GM23338 (cell line): ENCODE data around the gene ARL6. TPM values are rescaled to one million over a fixed set of nuclear protein-coding genes. Genes with fewer than 3 reads are reported as not detected.

Experiments used
- ATAC-seq: fragments of 200-7000 bp; cut with Tn5 transposase; 3 replicates; pipeline ENCODE4 v1.9.1; 2020
- DNase-seq: peaks from one replicate; pipeline ENCODE4 v3.0.0-alpha.2; 2015; ENCODE audit warnings: low spot score
- H2AFZ ChIP-seq: fragments of 200-600 bp; sonication (generic); 2 replicates; pipeline ENCODE4 v1.8.0; 2016; ENCODE audit warnings: antibody characterized with exemption, mild to moderate bottlenecking, moderate library complexity
- H3F3A ChIP-seq: fragments of 200-600 bp; sonication (generic); replicated peaks from 2 replicates; pipeline ENCODE4 v1.8.0; 2017; ENCODE audit warnings: antibody characterized with exemption, mixed run types, low read depth
- H3K27ac ChIP-seq: fragments of 200-600 bp; sonication (generic); 2 replicates; pipeline ENCODE4 v1.6.1; 2016; ENCODE audit warnings: low read depth
- H3K27me3 ChIP-seq: fragments of 200-600 bp; sonication (generic); 2 replicates; pipeline ENCODE4 v1.8.0; 2016; ENCODE audit warnings: mild to moderate bottlenecking, mixed run types, moderate library complexity; ENCODE audit not compliant: insufficient read depth
- H3K36me3 ChIP-seq: fragments of 200-600 bp; sonication (generic); 2 replicates; pipeline ENCODE4 v1.8.0; 2016; ENCODE audit warnings: mild to moderate bottlenecking; ENCODE audit not compliant: insufficient read depth
- H3K4me1 ChIP-seq: fragments of 200-600 bp; sonication (generic); 2 replicates; pipeline ENCODE4 v1.8.0; 2016; ENCODE audit warnings: mild to moderate bottlenecking, moderate library complexity; ENCODE audit not compliant: insufficient read depth
- H3K4me2 ChIP-seq: fragments of 200-600 bp; sonication (generic); 2 replicates; pipeline ENCODE4 v1.7.1; 2017; ENCODE audit warnings: mixed run types
- H3K4me3 ChIP-seq: fragments of 200-600 bp; sonication (generic); 2 replicates; pipeline ENCODE4 v1.6.1; 2016; ENCODE audit warnings: mixed run types
- H3K79me2 ChIP-seq: fragments of 200-600 bp; sonication (generic); replicated peaks from 2 replicates; pipeline ENCODE4 v1.8.0; 2017; ENCODE audit warnings: mild to moderate bottlenecking; ENCODE audit not compliant: insufficient read depth
- H3K9me2 ChIP-seq: fragments of 200-600 bp; sonication (generic); 2 replicates; pipeline ENCODE4 v1.8.0; 2017; ENCODE audit not compliant: insufficient read depth
- H4K20me1 ChIP-seq: fragments of 200-600 bp; sonication (generic); replicated peaks from 2 replicates; pipeline ENCODE4 v1.8.0; 2017; ENCODE audit warnings: mild to moderate bottlenecking; ENCODE audit not compliant: insufficient read depth
- H3K27ac Mint-ChIP-seq: 2 replicates; pipeline ENCODE4 v1.8.0; 2020; ENCODE audit warnings: inconsistent platforms, mild to moderate bottlenecking, moderate library complexity, mixed read lengths
- H3K27me3 Mint-ChIP-seq: 3 replicates; pipeline ENCODE4 v1.8.0; 2022; ENCODE audit warnings: low read depth, mild to moderate bottlenecking, moderate library complexity, mixed read lengths, inconsistent platforms; ENCODE audit not compliant: insufficient read depth, poor library complexity
- H3K36me3 Mint-ChIP-seq: 3 replicates; pipeline ENCODE4 v1.8.0; 2021; ENCODE audit warnings: low read depth, mild to moderate bottlenecking, inconsistent platforms, moderate library complexity, mixed read lengths
- H3K4me1 Mint-ChIP-seq: 3 replicates; pipeline ENCODE4 v1.8.0; 2020; ENCODE audit warnings: mild to moderate bottlenecking, inconsistent platforms, mixed read lengths
- H3K4me3 Mint-ChIP-seq: 3 replicates; pipeline ENCODE4 v1.8.0; 2021; ENCODE audit warnings: moderate library complexity, mild to moderate bottlenecking, inconsistent platforms, mixed read lengths
- H3K9me3 Mint-ChIP-seq: 3 replicates; pipeline ENCODE4 v1.8.0; 2020; ENCODE audit warnings: moderate library complexity, mild to moderate bottlenecking, inconsistent platforms, mixed read lengths
- CREB1 ChIP-seq: fragments of 250-450 bp; sonication (Bioruptor Pico); IDR thresholded peaks from 2 replicates; pipeline ENCODE4 v1.5.0; 2020; ENCODE audit warnings: low read depth, mild to moderate bottlenecking, moderate library complexity
- EZH2 ChIP-seq: fragments of 200-600 bp; sonication (generic); IDR thresholded peaks from one replicate; pipeline ENCODE4 v1.8.0; 2017; ENCODE audit warnings: antibody characterized with exemption, mild to moderate bottlenecking, low read depth; ENCODE audit not compliant: unreplicated experiment
- EZH2phosphoT487 ChIP-seq: fragments of 200-600 bp; sonication (generic); IDR thresholded peaks from one replicate; pipeline ENCODE4 v1.8.1; 2018; ENCODE audit warnings: antibody characterized with exemption; ENCODE audit not compliant: unreplicated experiment
- JUNB ChIP-seq: IDR thresholded peaks from one replicate; pipeline ENCODE4 v1.6.1; 2016; ENCODE audit warnings: antibody characterized with exemption; ENCODE audit not compliant: unreplicated experiment
- NANOG ChIP-seq: IDR thresholded peaks from 2 replicates; pipeline ENCODE4 v1.6.1; 2016; ENCODE audit warnings: antibody characterized with exemption, borderline replicate concordance
- POLR2AphosphoS5 ChIP-seq: IDR thresholded peaks from 2 replicates; pipeline ENCODE4 v1.6.1; 2016; ENCODE audit warnings: antibody characterized with exemption, low read depth
- STAT1 ChIP-seq: IDR thresholded peaks from one replicate; pipeline ENCODE4 v1.6.1; 2016; ENCODE audit warnings: antibody characterized with exemption; ENCODE audit not compliant: unreplicated experiment
- ZNF114 ChIP-seq: fragments of 250-450 bp; sonication (Bioruptor Pico); IDR thresholded peaks from 2 replicates; pipeline ENCODE4 v1.5.0; 2020; ENCODE audit warnings: mild to moderate bottlenecking, moderate library complexity
- ZNF331 ChIP-seq: fragments of 250-450 bp; sonication (Bioruptor Pico); IDR thresholded peaks from 2 replicates; pipeline ENCODE4 v1.5.0; 2020; ENCODE audit warnings: low read depth, mild to moderate bottlenecking, moderate library complexity
- polyA plus RNA-seq: library from polyadenylated mRNA; unstranded; fragments of >200 nt; fragmentation: Nextera tagmentation; extraction: Ambion mirVana; gene quantifications from 2 replicates; pipeline ENCODE4 v1.2.1, GENCODE V29; 2016
- total RNA-seq: library from RNA; depleted of rRNA; stranded (reverse); fragments of >200 nt; shearing (Covaris generic); gene quantifications from 2 replicates; pipeline ENCODE4 v1.2.3, GENCODE V29; 2014
- TF ChIP-seq, protein P1 (sequence below), 2 experiments: fragments of 200-600 bp in 1 of 2; sonication (generic) in 1 of 2; conservative IDR thresholded peaks; 2 replicates each; pipeline versions ENCODE4 v1.5.1 to v1.6.1; 2016 to 2017; ENCODE audit warnings: antibody characterized with exemption in 2 of 2, low read depth in 2 of 2, mild to moderate bottlenecking in 2 of 2, moderate library complexity in 1 of 2
- TF ChIP-seq, protein P2 (sequence below): IDR thresholded peaks from 2 replicates; pipeline ENCODE4 v1.6.1; 2016; ENCODE audit warnings: antibody characterized with exemption
- TF ChIP-seq, protein P3 (sequence below): IDR thresholded peaks from one replicate; pipeline ENCODE4 v1.6.1; 2018; ENCODE audit warnings: antibody characterized with exemption; ENCODE audit not compliant: unreplicated experiment
- TF ChIP-seq, protein P4 (sequence below): fragments of 250-450 bp; sonication (Bioruptor Pico); IDR thresholded peaks from 2 replicates; pipeline ENCODE4 v1.5.0; 2020; ENCODE audit warnings: mild to moderate bottlenecking, moderate library complexity

ARL6 gene
- total and polyA plus RNA-seq, 2 experiments from 2014 or later: 9.8 to 10.9 TPM

DNA sequence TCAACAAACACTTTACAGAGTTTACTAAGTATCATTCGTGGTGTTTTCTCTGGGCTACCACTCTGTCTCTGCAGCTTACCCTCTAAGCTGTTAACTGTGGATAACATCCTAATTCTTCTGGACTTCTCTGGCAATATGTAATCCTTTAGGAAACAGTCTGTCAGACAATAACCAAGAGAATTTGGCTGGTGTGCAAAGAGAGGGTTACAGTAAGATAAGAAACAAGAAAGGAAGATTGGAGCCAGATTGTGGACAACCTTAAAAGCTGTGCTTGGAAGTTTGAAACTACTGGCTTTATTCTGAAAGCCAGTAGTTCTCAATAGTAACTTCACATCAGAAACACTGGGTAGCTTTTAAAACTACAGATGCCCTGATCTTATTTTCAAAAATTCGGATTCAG, 778 bp downstream of the ARL6 start:
- H3K27ac Mint-ChIP-seq: no peak overlapping the region
- Histone ChIP-seq H3K4me1 (peaks cover 32% of the 10 kb centered on the region), H3K4me3 (peak overlapping the region; percentile 89), H3K79me2 (peaks cover 41% of the 10 kb centered on the region), H3K36me3 (0 out of 2 replicates have a peak, but pooled peaks cover under 1% of the 10 kb centered on the region), H3F3A (no peaks in the 10 kb centered on the region; the same call in 1 of the 2 replicates), H3K27ac (no peak overlapping the region), H3K9me2 (no peaks in the 10 kb centered on the region), H2AFZ (no peak overlapping the region), H4K20me1 (no peaks in the 10 kb centered on the region), H3K4me2 (peak overlapping the region; percentile 80), H3K27me3 (no peaks in the 10 kb centered on the region)
- ATAC-seq: no peak
- H3K27me3 Mint-ChIP-seq: peaks cover 6% of the 10 kb centered on the region
- peaks cover 19% of the 10 kb centered on the region for H3K4me1 Mint-ChIP-seq
- peak overlapping the region; percentile 92 for H3K4me3 Mint-ChIP-seq
- no peaks in the 10 kb centered on the region; the same call in 2 of the 3 replicates for H3K9me3 Mint-ChIP-seq
- DNase-seq: no peak
- TF ChIP-seq STAT1 (no peak), ZNF114 (no peak), POLR2AphosphoS5 (no peak), EZH2 (no peak), JUNB (no peak), EZH2phosphoT487 (no peak), CREB1 (CRISPR knock-in tag) (no peak), ZNF331 (CRISPR knock-in tag) (no peak), NANOG (no peak)
- TF ChIP-seq, protein P1, sequence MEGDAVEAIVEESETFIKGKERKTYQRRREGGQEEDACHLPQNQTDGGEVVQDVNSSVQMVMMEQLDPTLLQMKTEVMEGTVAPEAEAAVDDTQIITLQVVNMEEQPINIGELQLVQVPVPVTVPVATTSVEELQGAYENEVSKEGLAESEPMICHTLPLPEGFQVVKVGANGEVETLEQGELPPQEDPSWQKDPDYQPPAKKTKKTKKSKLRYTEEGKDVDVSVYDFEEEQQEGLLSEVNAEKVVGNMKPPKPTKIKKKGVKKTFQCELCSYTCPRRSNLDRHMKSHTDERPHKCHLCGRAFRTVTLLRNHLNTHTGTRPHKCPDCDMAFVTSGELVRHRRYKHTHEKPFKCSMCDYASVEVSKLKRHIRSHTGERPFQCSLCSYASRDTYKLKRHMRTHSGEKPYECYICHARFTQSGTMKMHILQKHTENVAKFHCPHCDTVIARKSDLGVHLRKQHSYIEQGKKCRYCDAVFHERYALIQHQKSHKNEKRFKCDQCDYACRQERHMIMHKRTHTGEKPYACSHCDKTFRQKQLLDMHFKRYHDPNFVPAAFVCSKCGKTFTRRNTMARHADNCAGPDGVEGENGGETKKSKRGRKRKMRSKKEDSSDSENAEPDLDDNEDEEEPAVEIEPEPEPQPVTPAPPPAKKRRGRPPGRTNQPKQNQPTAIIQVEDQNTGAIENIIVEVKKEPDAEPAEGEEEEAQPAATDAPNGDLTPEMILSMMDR (conservative IDR thresholded peaks at IDR 0.05; ENCODE audit: low read depth in 2 of 2): no peak
- TF ChIP-seq, protein P2, sequence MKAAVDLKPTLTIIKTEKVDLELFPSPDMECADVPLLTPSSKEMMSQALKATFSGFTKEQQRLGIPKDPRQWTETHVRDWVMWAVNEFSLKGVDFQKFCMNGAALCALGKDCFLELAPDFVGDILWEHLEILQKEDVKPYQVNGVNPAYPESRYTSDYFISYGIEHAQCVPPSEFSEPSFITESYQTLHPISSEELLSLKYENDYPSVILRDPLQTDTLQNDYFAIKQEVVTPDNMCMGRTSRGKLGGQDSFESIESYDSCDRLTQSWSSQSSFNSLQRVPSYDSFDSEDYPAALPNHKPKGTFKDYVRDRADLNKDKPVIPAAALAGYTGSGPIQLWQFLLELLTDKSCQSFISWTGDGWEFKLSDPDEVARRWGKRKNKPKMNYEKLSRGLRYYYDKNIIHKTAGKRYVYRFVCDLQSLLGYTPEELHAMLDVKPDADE: no peak
- TF ChIP-seq, protein P3, sequence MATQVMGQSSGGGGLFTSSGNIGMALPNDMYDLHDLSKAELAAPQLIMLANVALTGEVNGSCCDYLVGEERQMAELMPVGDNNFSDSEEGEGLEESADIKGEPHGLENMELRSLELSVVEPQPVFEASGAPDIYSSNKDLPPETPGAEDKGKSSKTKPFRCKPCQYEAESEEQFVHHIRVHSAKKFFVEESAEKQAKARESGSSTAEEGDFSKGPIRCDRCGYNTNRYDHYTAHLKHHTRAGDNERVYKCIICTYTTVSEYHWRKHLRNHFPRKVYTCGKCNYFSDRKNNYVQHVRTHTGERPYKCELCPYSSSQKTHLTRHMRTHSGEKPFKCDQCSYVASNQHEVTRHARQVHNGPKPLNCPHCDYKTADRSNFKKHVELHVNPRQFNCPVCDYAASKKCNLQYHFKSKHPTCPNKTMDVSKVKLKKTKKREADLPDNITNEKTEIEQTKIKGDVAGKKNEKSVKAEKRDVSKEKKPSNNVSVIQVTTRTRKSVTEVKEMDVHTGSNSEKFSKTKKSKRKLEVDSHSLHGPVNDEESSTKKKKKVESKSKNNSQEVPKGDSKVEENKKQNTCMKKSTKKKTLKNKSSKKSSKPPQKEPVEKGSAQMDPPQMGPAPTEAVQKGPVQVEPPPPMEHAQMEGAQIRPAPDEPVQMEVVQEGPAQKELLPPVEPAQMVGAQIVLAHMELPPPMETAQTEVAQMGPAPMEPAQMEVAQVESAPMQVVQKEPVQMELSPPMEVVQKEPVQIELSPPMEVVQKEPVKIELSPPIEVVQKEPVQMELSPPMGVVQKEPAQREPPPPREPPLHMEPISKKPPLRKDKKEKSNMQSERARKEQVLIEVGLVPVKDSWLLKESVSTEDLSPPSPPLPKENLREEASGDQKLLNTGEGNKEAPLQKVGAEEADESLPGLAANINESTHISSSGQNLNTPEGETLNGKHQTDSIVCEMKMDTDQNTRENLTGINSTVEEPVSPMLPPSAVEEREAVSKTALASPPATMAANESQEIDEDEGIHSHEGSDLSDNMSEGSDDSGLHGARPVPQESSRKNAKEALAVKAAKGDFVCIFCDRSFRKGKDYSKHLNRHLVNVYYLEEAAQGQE: no peak
- TF ChIP-seq, protein P4, sequence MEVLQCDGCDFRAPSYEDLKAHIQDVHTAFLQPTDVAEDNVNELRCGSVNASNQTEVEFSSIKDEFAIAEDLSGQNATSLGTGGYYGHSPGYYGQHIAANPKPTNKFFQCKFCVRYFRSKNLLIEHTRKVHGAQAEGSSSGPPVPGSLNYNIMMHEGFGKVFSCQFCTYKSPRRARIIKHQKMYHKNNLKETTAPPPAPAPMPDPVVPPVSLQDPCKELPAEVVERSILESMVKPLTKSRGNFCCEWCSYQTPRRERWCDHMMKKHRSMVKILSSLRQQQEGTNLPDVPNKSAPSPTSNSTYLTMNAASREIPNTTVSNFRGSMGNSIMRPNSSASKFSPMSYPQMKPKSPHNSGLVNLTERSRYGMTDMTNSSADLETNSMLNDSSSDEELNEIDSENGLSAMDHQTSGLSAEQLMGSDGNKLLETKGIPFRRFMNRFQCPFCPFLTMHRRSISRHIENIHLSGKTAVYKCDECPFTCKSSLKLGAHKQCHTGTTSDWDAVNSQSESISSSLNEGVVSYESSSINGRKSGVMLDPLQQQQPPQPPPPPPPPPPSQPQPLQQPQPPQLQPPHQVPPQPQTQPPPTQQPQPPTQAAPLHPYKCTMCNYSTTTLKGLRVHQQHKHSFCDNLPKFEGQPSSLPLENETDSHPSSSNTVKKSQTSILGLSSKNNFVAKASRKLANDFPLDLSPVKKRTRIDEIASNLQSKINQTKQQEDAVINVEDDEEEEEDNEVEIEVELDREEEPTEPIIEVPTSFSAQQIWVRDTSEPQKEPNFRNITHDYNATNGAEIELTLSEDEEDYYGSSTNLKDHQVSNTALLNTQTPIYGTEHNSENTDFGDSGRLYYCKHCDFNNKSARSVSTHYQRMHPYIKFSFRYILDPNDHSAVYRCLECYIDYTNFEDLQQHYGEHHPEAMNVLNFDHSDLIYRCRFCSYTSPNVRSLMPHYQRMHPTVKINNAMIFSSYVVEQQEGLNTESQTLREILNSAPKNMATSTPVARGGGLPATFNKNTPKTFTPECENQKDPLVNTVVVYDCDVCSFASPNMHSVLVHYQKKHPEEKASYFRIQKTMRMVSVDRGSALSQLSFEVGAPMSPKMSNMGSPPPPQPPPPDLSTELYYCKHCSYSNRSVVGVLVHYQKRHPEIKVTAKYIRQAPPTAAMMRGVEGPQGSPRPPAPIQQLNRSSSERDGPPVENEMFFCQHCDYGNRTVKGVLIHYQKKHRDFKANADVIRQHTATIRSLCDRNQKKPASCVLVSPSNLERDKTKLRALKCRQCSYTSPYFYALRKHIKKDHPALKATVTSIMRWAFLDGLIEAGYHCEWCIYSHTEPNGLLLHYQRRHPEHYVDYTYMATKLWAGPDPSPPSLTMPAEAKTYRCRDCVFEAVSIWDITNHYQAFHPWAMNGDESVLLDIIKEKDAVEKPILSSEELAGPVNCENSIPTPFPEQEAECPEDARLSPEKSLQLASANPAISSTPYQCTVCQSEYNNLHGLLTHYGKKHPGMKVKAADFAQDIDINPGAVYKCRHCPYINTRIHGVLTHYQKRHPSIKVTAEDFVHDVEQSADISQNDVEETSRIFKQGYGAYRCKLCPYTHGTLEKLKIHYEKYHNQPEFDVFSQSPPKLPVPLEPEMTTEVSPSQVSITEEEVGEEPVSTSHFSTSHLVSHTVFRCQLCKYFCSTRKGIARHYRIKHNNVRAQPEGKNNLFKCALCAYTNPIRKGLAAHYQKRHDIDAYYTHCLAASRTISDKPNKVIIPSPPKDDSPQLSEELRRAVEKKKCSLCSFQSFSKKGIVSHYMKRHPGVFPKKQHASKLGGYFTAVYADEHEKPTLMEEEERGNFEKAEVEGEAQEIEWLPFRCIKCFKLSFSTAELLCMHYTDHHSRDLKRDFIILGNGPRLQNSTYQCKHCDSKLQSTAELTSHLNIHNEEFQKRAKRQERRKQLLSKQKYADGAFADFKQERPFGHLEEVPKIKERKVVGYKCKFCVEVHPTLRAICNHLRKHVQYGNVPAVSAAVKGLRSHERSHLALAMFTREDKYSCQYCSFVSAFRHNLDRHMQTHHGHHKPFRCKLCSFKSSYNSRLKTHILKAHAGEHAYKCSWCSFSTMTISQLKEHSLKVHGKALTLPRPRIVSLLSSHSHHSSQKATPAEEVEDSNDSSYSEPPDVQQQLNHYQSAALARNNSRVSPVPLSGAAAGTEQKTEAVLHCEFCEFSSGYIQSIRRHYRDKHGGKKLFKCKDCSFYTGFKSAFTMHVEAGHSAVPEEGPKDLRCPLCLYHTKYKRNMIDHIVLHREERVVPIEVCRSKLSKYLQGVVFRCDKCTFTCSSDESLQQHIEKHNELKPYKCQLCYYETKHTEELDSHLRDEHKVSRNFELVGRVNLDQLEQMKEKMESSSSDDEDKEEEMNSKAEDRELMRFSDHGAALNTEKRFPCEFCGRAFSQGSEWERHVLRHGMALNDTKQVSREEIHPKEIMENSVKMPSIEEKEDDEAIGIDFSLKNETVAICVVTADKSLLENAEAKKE (CRISPR knock-in tag): no peak
- peaks cover 15% of the 10 kb centered on the region for H3K36me3 Mint-ChIP-seq
